H1 (cell line): Measurements from ENCODE around the gene DIPK1B. TPM values are rescaled to one million over a fixed set of nuclear protein-coding genes. Genes with fewer than 3 reads are reported as not detected.

Experiments
- CTCF ChIA-PET: fragments of 300-600 bp; sonication (Branson Sonifier 250); formaldehyde crosslinking; loops from one replicate; lab custom pipeline; 2021; ENCODE audit not compliant: partially characterized antibody; lab: Charles Lee
- POLR2A ChIA-PET: fragments of 300-600 bp; sonication (Branson Sonifier 250); formaldehyde crosslinking; loops from one replicate; lab custom pipeline; 2021; ENCODE audit warnings: inconsistent platforms; ENCODE audit not compliant: partially characterized antibody; lab: Charles Lee
- DNase-seq, 2 experiments: peaks; one replicate each; pipeline versions ENCODE4 v3.0.0 to v3.0.0-alpha.2; 2010 to 2022; ENCODE audit warnings: low spot score in 2 of 2, low read depth in 1 of 2, mixed read lengths in 1 of 2
- FAIRE-seq: peaks from 2 replicates; lab custom pipeline; 2011; peaks lifted over from hg19 to GRCh38; lab: Jason Lieb, UNC
- H2AFZ ChIP-seq: 2 replicates; pipeline ENCODE4 v1.8.1; 2012; ENCODE audit warnings: low read length, inconsistent platforms
- H2AK5ac ChIP-seq: 2 replicates; pipeline ENCODE4 v1.6.1; 2013; ENCODE audit warnings: low read depth, low read length
- H2BK120ac ChIP-seq: replicated peaks from 2 replicates; pipeline ENCODE3; 2013; ENCODE audit warnings: low read depth, low read length, inconsistent platforms
- H2BK12ac ChIP-seq: 2 replicates; pipeline ENCODE4 v1.6.1; 2013; ENCODE audit warnings: low read depth, low read length
- H2BK15ac ChIP-seq: 2 replicates; pipeline ENCODE4 v1.6.1; 2013; ENCODE audit warnings: low read length
- H2BK20ac ChIP-seq: 2 replicates; pipeline ENCODE4 v1.6.1; 2013; ENCODE audit warnings: low read length
- H2BK5ac ChIP-seq: 2 replicates; pipeline ENCODE4 v1.6.1; 2013; ENCODE audit warnings: low read depth, low read length
- H3K14ac ChIP-seq: 2 replicates; pipeline ENCODE4 v1.6.1; 2013; ENCODE audit warnings: inconsistent platforms; ENCODE audit not compliant: insufficient read length
- H3K18ac ChIP-seq: 2 replicates; pipeline ENCODE4 v1.6.1; 2013; ENCODE audit warnings: low read length; ENCODE audit errors: extremely low read depth
- H3K23ac ChIP-seq: 2 replicates; pipeline ENCODE4 v1.6.1; 2013; ENCODE audit warnings: inconsistent platforms; ENCODE audit not compliant: insufficient read length
- H3K23me2 ChIP-seq: 2 replicates; pipeline ENCODE4 v1.6.1; 2013; ENCODE audit warnings: low read depth, low read length
- H3K27ac ChIP-seq: 2 replicates; pipeline ENCODE4 v1.6.1; 2011; ENCODE audit warnings: low read depth, low read length, inconsistent platforms
- H3K27me3 ChIP-seq, 4 experiments: replicated peaks in 1 of 4; 1 replicate in 1 of 4; 2 replicates in 3 of 4; pipeline versions ENCODE4 v1.6.1 to v1.8.1; 2011 to 2013; ENCODE audit warnings: low read length in 3 of 4, mild to moderate bottlenecking in 3 of 4, inconsistent platforms in 2 of 4, mixed read lengths in 2 of 4, moderate library complexity in 1 of 4; ENCODE audit not compliant: control insufficient read depth in 3 of 4, insufficient read depth in 3 of 4; ENCODE audit errors: extremely low read depth in 1 of 4
- H3K36me3 ChIP-seq, 4 experiments: 2 replicates each; pipeline versions ENCODE4 v1.6.1 to v1.8.1; 2011 to 2013; ENCODE audit warnings: mild to moderate bottlenecking in 4 of 4, low read length in 3 of 4, moderate library complexity in 2 of 4, control low read depth in 1 of 4, inconsistent platforms in 1 of 4; ENCODE audit not compliant: insufficient read depth in 4 of 4, control insufficient read depth in 2 of 4
- H3K4ac ChIP-seq: replicated peaks from 2 replicates; pipeline ENCODE3; 2013; ENCODE audit warnings: low read length, low read depth, mixed read lengths, inconsistent platforms; ENCODE audit not compliant: insufficient read length
- H3K4me1 ChIP-seq, 4 experiments: replicated peaks in 1 of 4; 1 replicate in 1 of 4; 2 replicates in 3 of 4; pipeline versions ENCODE4 v1.6.1 to v1.8.1; 2011 to 2013; ENCODE audit warnings: low read length in 3 of 4, inconsistent platforms in 2 of 4, mixed read lengths in 1 of 4; ENCODE audit not compliant: insufficient read depth in 4 of 4, control insufficient read depth in 3 of 4
- H3K4me2 ChIP-seq, 2 experiments: 2 replicates each; pipeline versions ENCODE4 v1.6.1 to v1.8.1; 2011 to 2013; ENCODE audit warnings: low read depth in 2 of 2, low read length in 2 of 2, control low read depth in 1 of 2, inconsistent platforms in 1 of 2, mild to moderate bottlenecking in 1 of 2; ENCODE audit not compliant: insufficient read depth in 1 of 2
- H3K4me3 ChIP-seq, 4 experiments: fragments of 200-600, 300-600 bp in 1 of 4; sonication (generic), shearing (Covaris generic), sonication (Bioruptor Twin) in 1 of 4; 2 replicates each; pipeline versions ENCODE4 v1.5.1 to v1.8.1; 2011 to 2016; ENCODE audit warnings: low read length in 4 of 4, low read depth in 3 of 4, control low read depth in 2 of 4, inconsistent platforms in 2 of 4, mild to moderate bottlenecking in 2 of 4, mixed read lengths in 1 of 4, moderate library complexity in 1 of 4; ENCODE audit not compliant: insufficient read depth in 2 of 4; ENCODE audit errors: extremely low read depth in 1 of 4
- H3K56ac ChIP-seq: replicated peaks from 2 replicates; pipeline ENCODE3; 2013; ENCODE audit warnings: low read depth, mild to moderate bottlenecking, mixed read lengths, low read length, inconsistent platforms; ENCODE audit not compliant: insufficient read length
- H3K79me1 ChIP-seq: 2 replicates; pipeline ENCODE4 v1.6.1; 2013; ENCODE audit warnings: low read depth, low read length, control low read depth
- H3K79me2 ChIP-seq, 2 experiments: 2 replicates each; pipeline versions ENCODE4 v1.6.1 to v1.8.1; 2012 to 2013; ENCODE audit warnings: low read length in 2 of 2, mild to moderate bottlenecking in 2 of 2, inconsistent platforms in 1 of 2; ENCODE audit not compliant: insufficient read depth in 2 of 2, control insufficient read depth in 1 of 2
- H3K9ac ChIP-seq, 4 experiments: replicated peaks in 1 of 4; 1 replicate in 1 of 4; 2 replicates in 3 of 4; pipeline versions ENCODE4 v1.6.1 to v1.8.1; 2011 to 2013; ENCODE audit warnings: low read depth in 3 of 4, low read length in 3 of 4, control low read depth in 2 of 4, mild to moderate bottlenecking in 2 of 4, moderate library complexity in 2 of 4, inconsistent platforms in 1 of 4; ENCODE audit errors: extremely low read depth in 1 of 4
- H3K9me3 ChIP-seq, 2 experiments: 2 replicates each; pipeline versions ENCODE4 v1.6.1 to v1.8.1; 2012 to 2013; ENCODE audit warnings: mild to moderate bottlenecking in 2 of 2, moderate library complexity in 2 of 2, control low read depth in 1 of 2, inconsistent platforms in 1 of 2, low read depth in 1 of 2, low read length in 1 of 2, mixed read lengths in 1 of 2; ENCODE audit not compliant: insufficient read depth in 2 of 2
- H4K20me1 ChIP-seq, 2 experiments: replicated peaks in 1 of 2; 2 replicates each; pipeline versions ENCODE3 to v1.8.1; 2011 to 2013; ENCODE audit warnings: inconsistent platforms in 2 of 2, low read length in 2 of 2, mild to moderate bottlenecking in 1 of 2; ENCODE audit not compliant: insufficient read depth in 2 of 2, control insufficient read depth in 1 of 2
- H4K5ac ChIP-seq: 2 replicates; pipeline ENCODE4 v1.6.1; 2013; ENCODE audit warnings: low read length, low read depth, mixed read lengths, inconsistent platforms; ENCODE audit not compliant: insufficient read length
- H4K8ac ChIP-seq: 2 replicates; pipeline ENCODE4 v1.8.0; 2013; ENCODE audit warnings: mild to moderate bottlenecking, moderate library complexity, low read length, inconsistent platforms; ENCODE audit not compliant: insufficient read depth; ENCODE audit errors: extremely low read depth
- H4K91ac ChIP-seq: replicated peaks from 2 replicates; pipeline ENCODE3; 2013; ENCODE audit warnings: low read length, mixed read lengths, inconsistent platforms; ENCODE audit not compliant: insufficient read length
- GABPA ChIP-seq: IDR thresholded peaks from 2 replicates; pipeline ENCODE4 v1.6.1; 2011; ENCODE audit warnings: mild to moderate bottlenecking, low read length, moderate library complexity, borderline replicate concordance; ENCODE audit not compliant: insufficient read depth
- POLR2AphosphoS5 ChIP-seq: IDR thresholded peaks from 2 replicates; pipeline ENCODE4 v1.6.1; 2011; ENCODE audit warnings: low read depth, low read length
- TCF12 ChIP-seq: IDR thresholded peaks from 2 replicates; pipeline ENCODE4 v1.6.1; 2011; ENCODE audit warnings: low read depth, mild to moderate bottlenecking, low read length
- WGBS, 2 experiments: shearing (Covaris generic) in 1 of 2; methylation state at CpG; one replicate each; pipeline versions ENCODE4 v1.1.6 to v1.1.7; 2013 to 2015; ENCODE audit warnings: low lambda C conversion rate in 2 of 2, mixed read lengths in 2 of 2, inconsistent platforms in 1 of 2, low coverage in 1 of 2, missing lambda C conversion rate in 1 of 2; ENCODE audit not compliant: insufficient replicate concordance in 2 of 2, insufficient coverage in 1 of 2, insufficient read length in 1 of 2; ENCODE audit errors: extremely low coverage in 1 of 2, missing lambda C conversion rate in 1 of 2; 5-methylcytosine and 5-hydroxymethylcytosine counted together
- polyA plus RNA-seq, 7 experiments: library from polyadenylated mRNA; depleted of rRNA in 3 of 7; stranded (reverse) in 5 of 7; unstranded in 2 of 7; fragments of >200 nt in 5 of 7; fragments of 200-250 nt in 2 of 7; gene quantifications; 1 replicate in 5 of 7; 2 replicates in 1 of 7; 4 replicates in 1 of 7; pipeline versions ENCODE4 v1.2.1 to v1.2.3, GENCODE V29; 2011 to 2013; ENCODE audit warnings: missing spikeins in 2 of 7, mixed read lengths in 2 of 7
- total RNA-seq: library from RNA; stranded (reverse); fragmentation: NEBNext Ultra II Directional; extraction: Animal tissue kit (Norgen Biotek cat#: 25700); gene quantifications from 2 replicates; pipeline ENCODE4 v1.2.1, GENCODE V29; 2021
- TF ChIP-seq, protein P1 (sequence below): IDR thresholded peaks from 2 replicates; pipeline ENCODE4 v1.6.1; 2011; ENCODE audit warnings: low read depth, mild to moderate bottlenecking, low read length; ENCODE audit not compliant: insufficient read depth

DIPK1B gene
- total and polyA plus RNA-seq, 2 of the 8 experiments (the other 6 are each of a cell fraction or from before 2014, with no cell fraction given), result 32.3 to 64.8 TPM

DNA sequence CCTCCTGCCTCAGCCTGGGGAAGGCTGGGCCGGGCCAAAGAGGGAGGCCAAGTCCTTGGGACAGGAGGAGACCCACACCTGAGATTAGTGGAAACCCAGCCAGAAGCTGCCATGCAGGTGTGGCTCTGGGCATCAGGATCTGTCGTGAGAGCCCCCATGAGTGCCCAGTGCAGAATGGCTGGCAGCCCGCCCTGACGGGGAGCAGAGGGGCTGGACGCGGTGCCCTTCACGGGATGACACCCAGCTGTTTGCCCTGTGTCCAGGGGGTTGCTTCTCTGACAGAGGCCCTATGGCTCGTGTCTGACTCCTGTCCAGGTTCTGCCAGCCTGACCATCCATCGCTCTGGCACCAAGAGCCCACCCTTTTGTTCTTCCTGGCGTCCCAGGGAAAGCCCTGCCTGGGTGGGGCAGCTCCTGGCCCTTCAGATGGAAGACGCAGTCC lies 8.5 kb downstream of the DIPK1B start:
- H3K23me2 ChIP-seq, result no peaks in the 10 kb centered on the region; the same call in 1 of the 2 replicates
- H3K4me1 ChIP-seq, result peaks cover 0 to 13% (median 1%) of the 10 kb centered on the region in 4 experiments; a peak in 4 of 7 replicates
- H2BK5ac ChIP-seq, result 0 out of 2 replicates have a peak overlapping the region, but pooled peaks have one; percentile 16
- no peak overlapping the region for H2BK15ac ChIP-seq
- no peak overlapping the region for H2AK5ac ChIP-seq
- H3K27ac ChIP-seq, result no peak overlapping the region
- no peak overlapping the region for H3K4me3 ChIP-seq
- H4K8ac ChIP-seq, result no peak overlapping the region
- no peak overlapping the region for H3K14ac ChIP-seq
- no peak overlapping the region for H3K9ac ChIP-seq
- DNase-seq, result no peak
- H3K36me3 ChIP-seq, result peaks cover 13 to 38% (median 27%) of the 10 kb centered on the region in 4 experiments; a peak in 7 of 8 replicates
- CTCF ChIA-PET, result interaction anchor here (0.6 to 9.2 kb wide), 8 partner anchors 7 to 371 kb away, joined by 3 to 62 read pairs (median 4); partner anchors contain the start of gene LCN8
- peaks cover 0 to 6% of the 10 kb centered on the region in 2 experiments; a peak in 2 of 4 replicates for H3K79me2 ChIP-seq
- H3K27me3 ChIP-seq, result no peaks in the 10 kb centered on the region
- no peak overlapping the region for H4K91ac ChIP-seq
- H3K79me1 ChIP-seq, result peaks cover 6% of the 10 kb centered on the region
- peaks cover 16 to 39% of the 10 kb centered on the region in 2 experiments for H4K20me1 ChIP-seq
- H3K18ac ChIP-seq, result no peak overlapping the region
- POLR2A ChIA-PET, result interaction anchor here (1.1 to 11.2 kb wide), 5 partner anchors 8 to 31 kb away, joined by 3 to 223 read pairs (median 18); partner anchors contain the start of genes DIPK1B and LCN10
- H2BK120ac ChIP-seq, result no peak overlapping the region
- no peak overlapping the region for H3K4ac ChIP-seq
- no peak overlapping the region for H3K4me2 ChIP-seq
- H3K23ac ChIP-seq, result no peak overlapping the region
- no peak overlapping the region for H3K56ac ChIP-seq
- WGBS, 2 experiments, result 90% methylated on average over 11 of the region's 11 CpGs; no CpG with 5 or more reads in 1 of the 2 experiments
- no peaks in the 10 kb centered on the region for H3K9me3 ChIP-seq
- H2AFZ ChIP-seq, result no peak overlapping the region
- H2BK20ac ChIP-seq, result no peak overlapping the region
- H4K5ac ChIP-seq, result no peak overlapping the region
- H2BK12ac ChIP-seq, result no peak overlapping the region
- 0 out of 2 replicates have a peak, but pooled peaks have one; percentile 5 for TF ChIP-seq GABPA
- no peak for TF ChIP-seq TCF12
- TF ChIP-seq POLR2AphosphoS5, result 0 out of 2 replicates have a peak, but pooled peaks have one; percentile 11
- TF ChIP-seq, protein P1, sequence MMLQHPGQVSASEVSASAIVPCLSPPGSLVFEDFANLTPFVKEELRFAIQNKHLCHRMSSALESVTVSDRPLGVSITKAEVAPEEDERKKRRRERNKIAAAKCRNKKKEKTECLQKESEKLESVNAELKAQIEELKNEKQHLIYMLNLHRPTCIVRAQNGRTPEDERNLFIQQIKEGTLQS, result no peak
- TF ChIP-seq, all 59 proteins: peak for 2
- no peak for FAIRE-seq
